ENCODE measurements around the gene ENTPD1. TPM values are rescaled to one million over a fixed set of nuclear protein-coding genes. Genes with fewer than 3 reads are reported as not detected.

The ENTPD1 gene
- polyA plus RNA-seq, 2 of the 4 experiments (the other 2 are of a cell fraction), result 0.08 to 0.14 TPM

GRCh38 chr10:95845411-95845810, 89.4 kb downstream of the ENTPD1 start:
- Histone ChIP-seq H3K4me2 (no peak overlapping the region), H3K27ac (no peak overlapping the region), H3K9me3 (no peaks in the 10 kb centered on the region), H3K4me1 (no peaks in the 10 kb centered on the region), H3K4me3 (no peak overlapping the region)
- no peak for ATAC-seq
- TF ChIP-seq RARB (CRISPR knock-in tag; IDR thresholded peaks at IDR 0.05) (no peak), ATOH8 (CRISPR knock-in tag; IDR thresholded peaks at IDR 0.05; ENCODE audit: low read depth) (no peak), MAFK (IDR thresholded peaks at IDR 0.05; ENCODE audit: partially characterized antibody) (no peak), FOSB (CRISPR knock-in tag; IDR thresholded peaks at IDR 0.05) (no peak), ESRRA (IDR thresholded peaks at IDR 0.05; ENCODE audit: borderline replicate concordance, low read length) (no peak), RNF2 (IDR thresholded peaks at IDR 0.05; ENCODE audit: borderline replicate concordance, low read depth) (no peak), HES2 (IDR thresholded peaks at IDR 0.05) (no peak), PHF8 (IDR thresholded peaks at IDR 0.05; ENCODE audit: borderline replicate concordance, low read depth) (no peak), SMC3 (IDR thresholded peaks at IDR 0.05) (no peak), TP53 (CRISPR knock-in tag; IDR thresholded peaks at IDR 0.05) (no peak), NPAS2 (CRISPR knock-in tag; IDR thresholded peaks at IDR 0.05; ENCODE audit: borderline replicate concordance) (no peak), EHMT2 (IDR thresholded peaks at IDR 0.05; ENCODE audit: low read depth) (no peak), BHLHE40 (IDR thresholded peaks at IDR 0.05; ENCODE audit: low read depth, low read length) (no peak), RFX5 (IDR thresholded peaks at IDR 0.05) (no peak), HDAC2 (IDR thresholded peaks at IDR 0.05) (no peak), CHD2 (IDR thresholded peaks at IDR 0.05; ENCODE audit: low read length, partially characterized antibody) (no peak), JUNB (IDR thresholded peaks at IDR 0.05) (no peak), BCL3 (IDR thresholded peaks at IDR 0.05) (no peak)
- CTCF ChIA-PET, result interaction anchor here (1.1 to 7.9 kb wide), 3 partner anchors 8 to 152 kb away, joined by 4 to 79 read pairs (median 5); partner anchors contain the start of gene TCTN3
- 18% methylated on average over 3 of the region's 3 CpGs for WGBS (ENCODE audit: missing lambda C conversion rate)
- FAIRE-seq, result no peak
- DNase-seq (ENCODE audit: low read depth in 1 of 2, low spot score in 1 of 2), result no peak
- POLR2A ChIA-PET, result no interaction called here

GRCh38 chr10:95847007-95847406, 91.0 kb downstream of the ENTPD1 start:
- no peak for TF ChIP-seq SMC3 (IDR thresholded peaks at IDR 0.05)
- peak; percentile 38 for TF ChIP-seq MAFK (IDR thresholded peaks at IDR 0.05; ENCODE audit: partially characterized antibody)
- TF ChIP-seq FOSL2 (IDR thresholded peaks at IDR 0.05), result no peak
- TF ChIP-seq FOSL2 (CRISPR knock-in tag; IDR thresholded peaks at IDR 0.05), result no peak
- no peak for TF ChIP-seq ZC3H11A (IDR thresholded peaks at IDR 0.05)
- DNase-seq (ENCODE audit: low read depth in 1 of 2, low spot score in 1 of 2) (no peak), ATAC-seq (no peak), FAIRE-seq (no peak)
- H3K27ac ChIP-seq, result no peak overlapping the region
- no peaks in the 10 kb centered on the region for H3K4me1 ChIP-seq
- H3K4me3 ChIP-seq, result no peak overlapping the region
- ChIA-PET CTCF (interaction anchor here (2.3 to 7.9 kb wide), 2 partner anchors 18 to 154 kb away, joined by 5 to 79 read pairs; partner anchors contain the start of gene TCTN3), POLR2A (no interaction called here)
- no peaks in the 10 kb centered on the region for H3K9me3 ChIP-seq
- no peak overlapping the region for H3K4me2 ChIP-seq

- FAIRE-seq, result no peak
- ATAC-seq, result no peak
- Histone ChIP-seq H3K4me1 (no peaks in the 10 kb centered on the region), H3K4me2 (no peak overlapping the region), H3K4me3 (no peak overlapping the region), H3K27ac (no peak overlapping the region), H3K9me3 (no peaks in the 10 kb centered on the region)
- DNase-seq (ENCODE audit: low read depth in 1 of 2, low spot score in 1 of 2), result no peak
- 3% methylated on average over 2 of the region's 2 CpGs for WGBS (ENCODE audit: missing lambda C conversion rate)
- ChIA-PET POLR2A (no interaction called here), CTCF (interaction anchor here (0.8 to 3.0 kb wide), 5 partner anchors 16 to 381 kb away, joined by 3 to 14 read pairs (median 4); partner anchors contain the start of gene TCTN3)
- TF ChIP-seq FOXS1 (CRISPR knock-in tag; IDR thresholded peaks at IDR 0.05) (no peak), BHLHE40 (IDR thresholded peaks at IDR 0.05; ENCODE audit: low read depth, low read length) (no peak)
Observed at GRCh38 chr10:95848841-95849240, 92.9 kb downstream of the ENTPD1 start.
